Heart left ventricle (tissue), 16 donors: ENCODE measurements around the gene PEMT. TPM values are rescaled to one million over a fixed set of nuclear protein-coding genes. Genes with fewer than 3 reads are reported as not detected.

Source experiments
- ATAC-seq, 4 donors: fragments of 200-7000 bp; cut with Tn5 transposase; one replicate each; pipeline ENCODE4 v1.9.1; 2020 to 2022; ENCODE audit warnings: moderate library complexity in 4 of 4, mild to moderate bottlenecking in 3 of 4, moderate number of reproducible peaks in 1 of 4
- DNase-seq, 5 donors: peaks; one replicate each; pipeline ENCODE4 v3.0.0-alpha.2; 2020
- H3K27ac ChIP-seq, 12 donors: fragments of 200-600 bp; sonication (generic) in 4 of 12; one replicate each; pipeline versions ENCODE4 v1.5.0 to v1.8.0; 2016 to 2022; ENCODE audit warnings: mild to moderate bottlenecking in 2 of 12
- H3K27me3 ChIP-seq, 9 donors: fragments of 200-600 bp; sonication (generic) in 2 of 9; one replicate each; pipeline versions ENCODE4 v1.5.1 to v1.8.0; 2016 to 2022; ENCODE audit warnings: mild to moderate bottlenecking in 3 of 9
- H3K36me3 ChIP-seq, 9 donors: fragments of 200-600 bp; sonication (generic) in 2 of 9; one replicate each; pipeline versions ENCODE4 v1.5.0 to v1.8.0; 2018 to 2022; ENCODE audit warnings: mild to moderate bottlenecking in 2 of 9
- H3K4me1 ChIP-seq, 12 donors: fragments of 200-600 bp; sonication (generic) in 4 of 12; one replicate each; pipeline versions ENCODE4 v1.5.0 to v1.8.0; 2016 to 2022; ENCODE audit warnings: mild to moderate bottlenecking in 3 of 12
- H3K4me3 ChIP-seq, 12 donors: fragments of 200-600 bp; sonication (generic) in 4 of 12; one replicate each; pipeline versions ENCODE4 v1.5.0 to v1.8.0; 2017 to 2022; ENCODE audit warnings: mild to moderate bottlenecking in 9 of 12, moderate library complexity in 4 of 12
- H3K9me3 ChIP-seq, 12 donors: fragments of 200-600 bp; sonication (generic) in 4 of 12; one replicate each; pipeline versions ENCODE4 v1.5.0 to v1.8.0; 2016 to 2022; ENCODE audit warnings: mild to moderate bottlenecking in 1 of 12
- CTCF ChIP-seq, 12 donors: fragments of 200-600 bp; sonication (generic) in 4 of 12; IDR thresholded peaks; one replicate each; pipeline versions ENCODE4 v1.5.0 to v1.8.0; 2018 to 2022; ENCODE audit warnings: antibody characterized with exemption in 12 of 12, mild to moderate bottlenecking in 5 of 12
- POLR2A ChIP-seq, 2 donors: fragments of 450-650 bp; IDR thresholded peaks; one replicate each; pipeline ENCODE4 v1.6.1; 2017; ENCODE audit warnings: antibody characterized with exemption in 2 of 2, mild to moderate bottlenecking in 2 of 2, moderate library complexity in 2 of 2
- WGBS, 4 donors: extraction: QIAGEN DNeasy Blood & Tissue Kit in 2 of 4; methylation state at CpG; one replicate each; pipeline versions ENCODE4 v1.1.5 to v1.1.7; 2013 to 2018; 5-methylcytosine and 5-hydroxymethylcytosine counted together
- intact Hi-C, 10 donors: fragments of 100-400 bp; cut with DNase I; formaldehyde crosslinking; loops; one replicate each; pipeline versions ENCODE4 v1.11.1 to v1.14.2; 2022
- polyA plus RNA-seq, 2 donors: library from polyadenylated mRNA; stranded (reverse); fragments of 200-250 nt; gene quantifications; one replicate each; pipeline ENCODE4 v1.2.3, GENCODE V29; 2013
- total RNA-seq, 9 donors: library from RNA; depleted of rRNA in 2 of 9; stranded (reverse); fragments of >200 nt in 2 of 9; fragmentation: NEBNext Ultra II Directional in 3 of 9; extraction: Animal tissue kit (Norgen Biotek cat#: 25700) in 3 of 9; gene quantifications; one replicate each; pipeline versions ENCODE4 v1.1.0 to v1.2.4, GENCODE V29; 2016 to 2023
- donor health status: ischemic (EF 13 %, LVEDD 7.1; RV severe dilation, severe dysfunction).
- donor health status: healthy with polysubstance abuse.
- donor health status: DM: no; HTN: yes; CAD: no.
- donor health status: DM: no; HTN: no; CAD: no.
- donor health status: ischemic (EF 25% LVEDD 6.9; RV normal size, moderate dysfunction).
- donor health status: ischemic (EF 25% LVEDD 5.7; RV mildly dilated, moderate dysfunction).
- donor health status: healthy.
- donor health status: DM: yes; HTN: yes; CAD: no.
- donor health status: ischemic (EF 35%, LVEDD 5.7; RV mildly dilated, moderate dysfunction).
- donor health status: nonischemic (EF 11% LVEDD 7.7; RV severe dilation, severe dysfunction).
- donor health status: DM: yes; HTN: yes; CAD: no.
- donor health status: PGD.
- donor health status: ischemic (EF 29% LVEDD 5.4; RV normal size, mild dysfunction).
- donor health status: nonischemic (EF 23%, LVEDD 6.1; RV moderate dilation, normal function).

Gene PEMT
- total and polyA plus RNA-seq, 11 donors = 15.7 to 42.2 (median 25.4) TPM

GRCh38 chr17:17500999-17501605, 90.4 kb downstream of the PEMT start:
- no peak for DNase-seq
- intact Hi-C loops = no loop called here

GRCh38 chr17:17499402-17500145, 91.9 kb downstream of the PEMT start:
- DNase-seq (peak in 1 of 5 donors; percentile 14), ATAC-seq (no peak)
- Histone ChIP-seq H3K9me3 (no peaks in the 10 kb centered on the region), H3K4me1 (peaks cover 0 to 28% (median 17%) of the 10 kb centered on the region in 12 donors), H3K4me3 (no peak overlapping the region), H3K27me3 (peaks cover 0 to 7% (median 0%) of the 10 kb centered on the region in 9 donors), H3K36me3 (no peaks in the 10 kb centered on the region), H3K27ac (no peak overlapping the region)
- TF ChIP-seq POLR2A (IDR thresholded peaks at IDR 0.05) (no peak), CTCF (IDR thresholded peaks at IDR 0.05) (no peak)
- intact Hi-C loops = loop anchor here in 8 of 10 donors (2.0 to 10.0 kb wide), 8 partner anchors 53 to 145 kb away; no protein-coding TSS in a partner anchor
- 86 to 90% (median 88%) methylated on average over 8 to 17 of the region's 17 CpGs for WGBS, 4 donors

More at GRCh38 chr17:17500999-17501605, 90.4 kb downstream of the PEMT start:
- peaks cover 0 to 13% (median 4%) of the 10 kb centered on the region in 12 donors for H3K4me1 ChIP-seq
- no peak overlapping the region for H3K4me3 ChIP-seq
- H3K9me3 ChIP-seq = no peaks in the 10 kb centered on the region
- ATAC-seq = no peak
- no peak overlapping the region for H3K27ac ChIP-seq
- WGBS, 4 donors = 59 to 76% (median 71%) methylated on average over 14 of the region's 14 CpGs
- no peaks in the 10 kb centered on the region for H3K36me3 ChIP-seq
- no peak for TF ChIP-seq POLR2A (IDR thresholded peaks at IDR 0.05)
- peak in 1 of 12 donors; percentile 13 for TF ChIP-seq CTCF (IDR thresholded peaks at IDR 0.05)
- no peaks in the 10 kb centered on the region for H3K27me3 ChIP-seq

- WGBS, 4 donors = 89 to 92% (median 91%) methylated on average over 15 to 16 of the region's 16 CpGs
- Histone ChIP-seq H3K36me3 (no peaks in the 10 kb centered on the region), H3K27me3 (peaks cover 0 to 7% (median 0%) of the 10 kb centered on the region in 9 donors), H3K4me1 (peaks cover 0 to 32% (median 20%) of the 10 kb centered on the region in 12 donors), H3K4me3 (no peak overlapping the region), H3K9me3 (no peaks in the 10 kb centered on the region), H3K27ac (no peak overlapping the region)
- intact Hi-C loops = loop anchor here in 8 of 10 donors (2.0 to 10.0 kb wide), 8 partner anchors 54 to 146 kb away; no protein-coding TSS in a partner anchor
- TF ChIP-seq CTCF (IDR thresholded peaks at IDR 0.05) (no peak), POLR2A (IDR thresholded peaks at IDR 0.05) (no peak)
- ATAC-seq = no peak
- DNase-seq = peak in 2 of 5 donors; percentile 12 to 30
These were observed 92.8 kb downstream of the PEMT start for GRCh38 chr17:17498606-17499301.
